ENCODE measurements around the gene UROC1.

Gene UROC1

GRCh38 chr3:126487151-126487771, 30.3 kb downstream of the UROC1 start:
- ChIA-PET CTCF (interaction anchor here (0.5 to 0.6 kb wide), 3 partner anchors 21 to 1061 kb away, joined by 3 to 4 read pairs (median 3); no protein-coding TSS in a partner anchor), POLR2A (ENCODE audit: low non-redundant PET) (no interaction called here)
- peak; percentile 73 for DNase-seq (ENCODE audit: low spot score)
- TF ChIP-seq CTCF (conservative IDR thresholded peaks at IDR 0.05; ENCODE audit: low read depth): no peak
- H3K27ac ChIP-seq: peak overlapping the region; percentile 74

- no peak for TF ChIP-seq CTCF (conservative IDR thresholded peaks at IDR 0.05; ENCODE audit: low read depth)
- CTCF ChIA-PET: interaction anchor here (0.5 to 0.6 kb wide), 2 partner anchors 22 to 25 kb away, joined by 3 to 4 read pairs; no protein-coding TSS in a partner anchor
- POLR2A ChIA-PET (ENCODE audit: low non-redundant PET): no interaction called here
- peak; percentile 55 for DNase-seq (ENCODE audit: low spot score)
- H3K27ac ChIP-seq: peak overlapping the region; percentile 74
Measured at GRCh38 chr3:126486360-126486847, 31.2 kb downstream of the UROC1 start.

GRCh38 chr3:126485956-126486355, 31.6 kb downstream of the UROC1 start:
- no peak for DNase-seq (ENCODE audit: low spot score)
- ChIA-PET CTCF (interaction anchor here (0.5 kb wide), 1 partner anchor 26 kb away, joined by 3 read pairs; no protein-coding TSS in a partner anchor), POLR2A (ENCODE audit: low non-redundant PET) (no interaction called here)
- no peak for TF ChIP-seq CTCF (conservative IDR thresholded peaks at IDR 0.05; ENCODE audit: low read depth)
- H3K27ac ChIP-seq: peak overlapping the region; percentile 74

GRCh38 chr3:126485176-126485897, 32.2 kb downstream of the UROC1 start:
- CTCF ChIA-PET: no interaction called here

GRCh38 chr3:126484662-126485061, 32.9 kb downstream of the UROC1 start:
- H3K27ac ChIP-seq: no peak overlapping the region

More at GRCh38 chr3:126485176-126485897, 32.2 kb downstream of the UROC1 start:
- no peak overlapping the region; the same call in 1 of the 2 replicates for H3K27ac ChIP-seq
- no peak for TF ChIP-seq CTCF (conservative IDR thresholded peaks at IDR 0.05; ENCODE audit: low read depth)
- POLR2A ChIA-PET (ENCODE audit: low non-redundant PET): no interaction called here
- DNase-seq (ENCODE audit: low spot score): no peak

More at GRCh38 chr3:126484662-126485061, 32.9 kb downstream of the UROC1 start:
- POLR2A ChIA-PET (ENCODE audit: low non-redundant PET): no interaction called here
- TF ChIP-seq CTCF (conservative IDR thresholded peaks at IDR 0.05; ENCODE audit: low read depth): no peak
- CTCF ChIA-PET: no interaction called here
- DNase-seq (ENCODE audit: low spot score): no peak
